GM12878 (cell line): ENCODE data around the gene CXCL12.

Experiments
- CTCF ChIP-seq, 3 experiments: IDR thresholded peaks in 2 of 3; conservative IDR thresholded peaks in 1 of 3; 2 replicates each; pipeline ENCODE4 v1.5.1; 2011; ENCODE audit warnings: low read depth in 3 of 3, low read length in 3 of 3, mild to moderate bottlenecking in 3 of 3, control low read depth in 2 of 3, moderate library complexity in 2 of 3, inconsistent platforms in 1 of 3, mixed read lengths in 1 of 3; ENCODE audit not compliant: control insufficient read depth in 2 of 3, insufficient read depth in 1 of 3; ENCODE audit errors: extremely low read depth in 1 of 3
- EP300 ChIP-seq, 2 experiments: fragments of 150-350 bp in 1 of 2; IDR thresholded peaks; 2 replicates each; pipeline ENCODE4 v1.6.1; 2011 to 2012; ENCODE audit warnings: low read depth in 2 of 2, low read length in 2 of 2, borderline replicate concordance in 1 of 2, improper control_type of control experiment in 1 of 2, inconsistent platforms in 1 of 2; ENCODE audit not compliant: control insufficient read depth in 1 of 2
- JUND ChIP-seq: IDR thresholded peaks from 2 replicates; pipeline ENCODE4 v1.6.1; 2012; ENCODE audit warnings: low read depth, mild to moderate bottlenecking, low read length, improper control_type of control experiment, moderate library complexity
- PML ChIP-seq: IDR thresholded peaks from 2 replicates; pipeline ENCODE4 v1.6.1; 2012; ENCODE audit warnings: low read length, inconsistent platforms
- POLR2A ChIP-seq: IDR thresholded peaks from 2 replicates; pipeline ENCODE4 v1.6.1; 2011; ENCODE audit warnings: low read depth, mild to moderate bottlenecking, low read length
- RAD51 ChIP-seq: fragments of 450-650 bp; IDR thresholded peaks from 2 replicates; pipeline ENCODE4 v1.6.1; 2016; ENCODE audit warnings: moderate library complexity, mild to moderate bottlenecking, inconsistent platforms
- WRNIP1 ChIP-seq: IDR thresholded peaks from 2 replicates; pipeline ENCODE4 v1.6.1; 2011; ENCODE audit warnings: low read depth, low read length, improper control_type of control experiment, borderline replicate concordance

- TF ChIP-seq CTCF (IDR thresholded peaks at IDR 0.05 in 2 of 3, conservative IDR thresholded peaks at IDR 0.05 in 1 of 3; ENCODE audit: control insufficient read depth in 2 of 3, extremely low read depth in 1 of 3, insufficient read depth in 1 of 3, low read depth in 3 of 3, low read length in 3 of 3) (no peak), PML (no peak), RAD51 (no peak), WRNIP1 (no peak), JUND (no peak), EP300 (IDR thresholded peaks at IDR 0.05; ENCODE audit: borderline replicate concordance in 1 of 2, control insufficient read depth in 1 of 2, low read depth in 2 of 2, low read length in 2 of 2) (no peak), POLR2A (no peak)
Measured at GRCh38 chr10:44374155-44374554, 10.7 kb downstream of the CXCL12 start.
